GM12878 (cell line): ENCODE data around the gene LGALS4. TPM values are rescaled to one million over a fixed set of nuclear protein-coding genes. Genes with fewer than 3 reads are reported as not detected.

Source experiments
- CBX3 ChIP-seq: fragments of 200-600 bp; sonication (generic); IDR thresholded peaks from 2 replicates; pipeline ENCODE4 v1.6.1; 2016; ENCODE audit warnings: low read depth, borderline replicate concordance
- ESRRA ChIP-seq: IDR thresholded peaks from 2 replicates; pipeline ENCODE4 v1.6.1; 2012; ENCODE audit warnings: mild to moderate bottlenecking, low read length, improper control_type of control experiment
- FOXM1 ChIP-seq: IDR thresholded peaks from 2 replicates; pipeline ENCODE4 v1.6.1; 2012; ENCODE audit warnings: low read depth, mild to moderate bottlenecking, inconsistent platforms, low read length, moderate library complexity
- JUND ChIP-seq: IDR thresholded peaks from 2 replicates; pipeline ENCODE4 v1.6.1; 2012; ENCODE audit warnings: low read depth, mild to moderate bottlenecking, low read length, improper control_type of control experiment, moderate library complexity
- NR2F1 ChIP-seq: fragments of 450-650 bp; conservative IDR thresholded peaks from 2 replicates; pipeline ENCODE4 v1.6.1; 2017; ENCODE audit warnings: mild to moderate bottlenecking
- PAX8 ChIP-seq: fragments of 450-650 bp; IDR thresholded peaks from 2 replicates; pipeline ENCODE4 v1.6.1; 2017; ENCODE audit warnings: mild to moderate bottlenecking, moderate library complexity
- RAD21 ChIP-seq: IDR thresholded peaks from 2 replicates; pipeline ENCODE4 v1.6.1; 2011; ENCODE audit warnings: mild to moderate bottlenecking, low read depth, low read length, moderate library complexity; ENCODE audit not compliant: insufficient read depth
- SREBF1 ChIP-seq: IDR thresholded peaks from 2 replicates; pipeline ENCODE4 v1.6.1; 2012; ENCODE audit warnings: mild to moderate bottlenecking, low read length
- YBX1 ChIP-seq: fragments of 450-650 bp; IDR thresholded peaks from 2 replicates; pipeline ENCODE4 v1.6.1; 2016; ENCODE audit warnings: antibody characterized with exemption
- ZBED1 ChIP-seq: IDR thresholded peaks from 2 replicates; pipeline ENCODE4 v1.6.1; 2016; ENCODE audit warnings: borderline replicate concordance
- ZZZ3 ChIP-seq: IDR thresholded peaks from 2 replicates; pipeline ENCODE4 v1.6.1; 2011; ENCODE audit warnings: low read depth; ENCODE audit not compliant: control insufficient read depth, insufficient read length
- polyA plus RNA-seq, 11 experiments: library from polyadenylated mRNA; depleted of rRNA in 4 of 11; unstranded in 6 of 11; stranded (reverse) in 5 of 11; fragments of >200 nt; fragmentation: Nextera tagmentation in 4 of 11; fragmentation: Illumina TruSeq in 1 of 11; extraction: Ambion mirVana in 4 of 11; extraction: Trizol in 1 of 11; gene quantifications; 1 replicate in 1 of 11; 2 replicates in 10 of 11; pipeline versions ENCODE4 v1.2.1 to v1.2.3, GENCODE V29; 2011 to 2016; ENCODE audit warnings: inconsistent platforms in 2 of 11, missing spikeins in 2 of 11, low read depth in 1 of 11
- total RNA-seq, 4 experiments: library from RNA; depleted of rRNA in 3 of 4; stranded (reverse); fragments of >200 nt in 3 of 4; fragmentation: Illumina TruSeq in 1 of 4; extraction: Trizol in 1 of 4; gene quantifications; 2 replicates each; pipeline versions ENCODE4 v1.2.1 to v1.2.3, GENCODE V29; 2013 to 2021
- TF ChIP-seq, protein P1 (sequence below): fragments of 450-650 bp; IDR thresholded peaks from 2 replicates; pipeline ENCODE4 v1.6.1; 2014; ENCODE audit warnings: mild to moderate bottlenecking
- TF ChIP-seq, protein P2 (sequence below): fragments of 450-650 bp; formaldehyde crosslinking; IDR thresholded peaks from 2 replicates; pipeline ENCODE4 v1.4.0; 2020; ENCODE audit warnings: mild to moderate bottlenecking, moderate library complexity
- TF ChIP-seq, protein P3 (sequence below): fragments of 450-650 bp; IDR thresholded peaks from 2 replicates; pipeline ENCODE4 v1.6.1; 2016; ENCODE audit warnings: mild to moderate bottlenecking, moderate library complexity, borderline replicate concordance
- TF ChIP-seq, protein P4 (sequence below): IDR thresholded peaks from 2 replicates; pipeline ENCODE4 v1.6.1; 2012; ENCODE audit warnings: mild to moderate bottlenecking, low read depth, low read length

The LGALS4 gene
- total and polyA plus RNA-seq, 10 of the 15 experiments (the other 5 are each of a cell fraction or from before 2014, with no cell fraction given) = 0.13 to 2.1 (median 0.26) TPM; not detected in 4

DNA sequence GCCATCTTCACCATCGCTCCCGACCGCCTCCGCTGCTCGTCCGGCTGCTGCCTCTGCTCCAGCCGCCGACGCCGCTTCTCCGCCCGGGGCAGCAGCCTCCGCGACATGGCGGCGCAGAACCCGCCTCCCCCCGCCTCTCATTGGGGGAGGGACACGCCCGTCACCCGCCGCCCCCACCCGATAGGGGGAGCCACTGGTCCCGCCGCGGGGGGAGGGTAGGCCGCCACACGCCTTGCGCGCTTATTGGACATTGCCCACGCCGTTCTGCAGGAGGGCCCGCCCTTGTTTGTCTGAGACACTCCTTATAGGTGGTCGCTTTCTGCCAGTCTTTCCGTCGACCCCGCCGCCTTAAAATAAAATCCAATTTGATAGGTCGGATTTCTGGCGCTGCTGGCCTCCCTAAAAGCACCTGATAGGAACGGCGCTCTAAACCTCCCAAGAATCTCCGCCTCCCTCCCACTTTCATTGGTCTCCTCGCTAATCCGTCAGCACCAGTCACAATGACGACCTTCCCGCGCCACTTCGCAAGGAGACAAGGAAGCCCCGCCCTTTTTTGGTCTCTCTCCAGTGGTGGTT is 37.2 kb upstream of the LGALS4 start, which contains the start of gene HNRNPL (continued):
- TF ChIP-seq, protein P1, sequence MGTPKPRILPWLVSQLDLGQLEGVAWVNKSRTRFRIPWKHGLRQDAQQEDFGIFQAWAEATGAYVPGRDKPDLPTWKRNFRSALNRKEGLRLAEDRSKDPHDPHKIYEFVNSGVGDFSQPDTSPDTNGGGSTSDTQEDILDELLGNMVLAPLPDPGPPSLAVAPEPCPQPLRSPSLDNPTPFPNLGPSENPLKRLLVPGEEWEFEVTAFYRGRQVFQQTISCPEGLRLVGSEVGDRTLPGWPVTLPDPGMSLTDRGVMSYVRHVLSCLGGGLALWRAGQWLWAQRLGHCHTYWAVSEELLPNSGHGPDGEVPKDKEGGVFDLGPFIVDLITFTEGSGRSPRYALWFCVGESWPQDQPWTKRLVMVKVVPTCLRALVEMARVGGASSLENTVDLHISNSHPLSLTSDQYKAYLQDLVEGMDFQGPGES = peak; percentile 99
- TF ChIP-seq, protein P2, sequence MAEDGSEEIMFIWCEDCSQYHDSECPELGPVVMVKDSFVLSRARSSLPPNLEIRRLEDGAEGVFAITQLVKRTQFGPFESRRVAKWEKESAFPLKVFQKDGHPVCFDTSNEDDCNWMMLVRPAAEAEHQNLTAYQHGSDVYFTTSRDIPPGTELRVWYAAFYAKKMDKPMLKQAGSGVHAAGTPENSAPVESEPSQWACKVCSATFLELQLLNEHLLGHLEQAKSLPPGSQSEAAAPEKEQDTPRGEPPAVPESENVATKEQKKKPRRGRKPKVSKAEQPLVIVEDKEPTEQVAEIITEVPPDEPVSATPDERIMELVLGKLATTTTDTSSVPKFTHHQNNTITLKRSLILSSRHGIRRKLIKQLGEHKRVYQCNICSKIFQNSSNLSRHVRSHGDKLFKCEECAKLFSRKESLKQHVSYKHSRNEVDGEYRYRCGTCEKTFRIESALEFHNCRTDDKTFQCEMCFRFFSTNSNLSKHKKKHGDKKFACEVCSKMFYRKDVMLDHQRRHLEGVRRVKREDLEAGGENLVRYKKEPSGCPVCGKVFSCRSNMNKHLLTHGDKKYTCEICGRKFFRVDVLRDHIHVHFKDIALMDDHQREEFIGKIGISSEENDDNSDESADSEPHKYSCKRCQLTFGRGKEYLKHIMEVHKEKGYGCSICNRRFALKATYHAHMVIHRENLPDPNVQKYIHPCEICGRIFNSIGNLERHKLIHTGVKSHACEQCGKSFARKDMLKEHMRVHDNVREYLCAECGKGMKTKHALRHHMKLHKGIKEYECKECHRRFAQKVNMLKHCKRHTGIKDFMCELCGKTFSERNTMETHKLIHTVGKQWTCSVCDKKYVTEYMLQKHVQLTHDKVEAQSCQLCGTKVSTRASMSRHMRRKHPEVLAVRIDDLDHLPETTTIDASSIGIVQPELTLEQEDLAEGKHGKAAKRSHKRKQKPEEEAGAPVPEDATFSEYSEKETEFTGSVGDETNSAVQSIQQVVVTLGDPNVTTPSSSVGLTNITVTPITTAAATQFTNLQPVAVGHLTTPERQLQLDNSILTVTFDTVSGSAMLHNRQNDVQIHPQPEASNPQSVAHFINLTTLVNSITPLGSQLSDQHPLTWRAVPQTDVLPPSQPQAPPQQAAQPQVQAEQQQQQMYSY = no peak
- TF ChIP-seq PAX8 (no peak), ZBED1 (no peak), NR2F1 (no peak; the same call in none of the 2 replicates), RAD21 (no peak), JUND (no peak), ZZZ3 (no peak), YBX1 (no peak), CBX3 (no peak), SREBF1 (no peak; the same call in 1 of the 2 replicates), FOXM1 (no peak; the same call in 1 of the 2 replicates), ESRRA (no peak)
- TF ChIP-seq, protein P3, sequence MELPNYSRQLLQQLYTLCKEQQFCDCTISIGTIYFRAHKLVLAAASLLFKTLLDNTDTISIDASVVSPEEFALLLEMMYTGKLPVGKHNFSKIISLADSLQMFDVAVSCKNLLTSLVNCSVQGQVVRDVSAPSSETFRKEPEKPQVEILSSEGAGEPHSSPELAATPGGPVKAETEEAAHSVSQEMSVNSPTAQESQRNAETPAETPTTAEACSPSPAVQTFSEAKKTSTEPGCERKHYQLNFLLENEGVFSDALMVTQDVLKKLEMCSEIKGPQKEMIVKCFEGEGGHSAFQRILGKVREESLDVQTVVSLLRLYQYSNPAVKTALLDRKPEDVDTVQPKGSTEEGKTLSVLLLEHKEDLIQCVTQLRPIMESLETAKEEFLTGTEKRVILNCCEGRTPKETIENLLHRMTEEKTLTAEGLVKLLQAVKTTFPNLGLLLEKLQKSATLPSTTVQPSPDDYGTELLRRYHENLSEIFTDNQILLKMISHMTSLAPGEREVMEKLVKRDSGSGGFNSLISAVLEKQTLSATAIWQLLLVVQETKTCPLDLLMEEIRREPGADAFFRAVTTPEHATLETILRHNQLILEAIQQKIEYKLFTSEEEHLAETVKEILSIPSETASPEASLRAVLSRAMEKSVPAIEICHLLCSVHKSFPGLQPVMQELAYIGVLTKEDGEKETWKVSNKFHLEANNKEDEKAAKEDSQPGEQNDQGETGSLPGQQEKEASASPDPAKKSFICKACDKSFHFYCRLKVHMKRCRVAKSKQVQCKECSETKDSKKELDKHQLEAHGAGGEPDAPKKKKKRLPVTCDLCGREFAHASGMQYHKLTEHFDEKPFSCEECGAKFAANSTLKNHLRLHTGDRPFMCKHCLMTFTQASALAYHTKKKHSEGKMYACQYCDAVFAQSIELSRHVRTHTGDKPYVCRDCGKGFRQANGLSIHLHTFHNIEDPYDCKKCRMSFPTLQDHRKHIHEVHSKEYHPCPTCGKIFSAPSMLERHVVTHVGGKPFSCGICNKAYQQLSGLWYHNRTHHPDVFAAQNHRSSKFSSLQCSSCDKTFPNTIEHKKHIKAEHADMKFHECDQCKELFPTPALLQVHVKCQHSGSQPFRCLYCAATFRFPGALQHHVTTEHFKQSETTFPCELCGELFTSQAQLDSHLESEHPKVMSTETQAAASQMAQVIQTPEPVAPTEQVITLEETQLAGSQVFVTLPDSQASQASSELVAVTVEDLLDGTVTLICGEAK = peak; percentile 82; the same call in 1 of the 2 replicates
- TF ChIP-seq, protein P4, sequence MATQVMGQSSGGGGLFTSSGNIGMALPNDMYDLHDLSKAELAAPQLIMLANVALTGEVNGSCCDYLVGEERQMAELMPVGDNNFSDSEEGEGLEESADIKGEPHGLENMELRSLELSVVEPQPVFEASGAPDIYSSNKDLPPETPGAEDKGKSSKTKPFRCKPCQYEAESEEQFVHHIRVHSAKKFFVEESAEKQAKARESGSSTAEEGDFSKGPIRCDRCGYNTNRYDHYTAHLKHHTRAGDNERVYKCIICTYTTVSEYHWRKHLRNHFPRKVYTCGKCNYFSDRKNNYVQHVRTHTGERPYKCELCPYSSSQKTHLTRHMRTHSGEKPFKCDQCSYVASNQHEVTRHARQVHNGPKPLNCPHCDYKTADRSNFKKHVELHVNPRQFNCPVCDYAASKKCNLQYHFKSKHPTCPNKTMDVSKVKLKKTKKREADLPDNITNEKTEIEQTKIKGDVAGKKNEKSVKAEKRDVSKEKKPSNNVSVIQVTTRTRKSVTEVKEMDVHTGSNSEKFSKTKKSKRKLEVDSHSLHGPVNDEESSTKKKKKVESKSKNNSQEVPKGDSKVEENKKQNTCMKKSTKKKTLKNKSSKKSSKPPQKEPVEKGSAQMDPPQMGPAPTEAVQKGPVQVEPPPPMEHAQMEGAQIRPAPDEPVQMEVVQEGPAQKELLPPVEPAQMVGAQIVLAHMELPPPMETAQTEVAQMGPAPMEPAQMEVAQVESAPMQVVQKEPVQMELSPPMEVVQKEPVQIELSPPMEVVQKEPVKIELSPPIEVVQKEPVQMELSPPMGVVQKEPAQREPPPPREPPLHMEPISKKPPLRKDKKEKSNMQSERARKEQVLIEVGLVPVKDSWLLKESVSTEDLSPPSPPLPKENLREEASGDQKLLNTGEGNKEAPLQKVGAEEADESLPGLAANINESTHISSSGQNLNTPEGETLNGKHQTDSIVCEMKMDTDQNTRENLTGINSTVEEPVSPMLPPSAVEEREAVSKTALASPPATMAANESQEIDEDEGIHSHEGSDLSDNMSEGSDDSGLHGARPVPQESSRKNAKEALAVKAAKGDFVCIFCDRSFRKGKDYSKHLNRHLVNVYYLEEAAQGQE = no peak
